GM21737 (cell line): ENCODE measurements around the gene YAP1.
A peak's percentile ranks its signal among the peaks of the same experiment; 100 is the strongest.
"Not testable (repeated sequence)": the region's sequence is repeated elsewhere in the genome, so short reads cannot be mapped to it uniquely, and the experiment has no call there.

Experiments
- ATAC-seq: cut with Tn5 transposase; IDR thresholded peaks from one replicate; pipeline ENCODE4 v1.9.1; 2021; ENCODE audit warnings: mild to moderate bottlenecking, moderate library complexity; ENCODE audit not compliant: unreplicated experiment

Gene YAP1

GRCh38 chr11:102237096-102237735 lies 127.0 kb downstream of the YAP1 start:
- ATAC-seq: no peak

DNA sequence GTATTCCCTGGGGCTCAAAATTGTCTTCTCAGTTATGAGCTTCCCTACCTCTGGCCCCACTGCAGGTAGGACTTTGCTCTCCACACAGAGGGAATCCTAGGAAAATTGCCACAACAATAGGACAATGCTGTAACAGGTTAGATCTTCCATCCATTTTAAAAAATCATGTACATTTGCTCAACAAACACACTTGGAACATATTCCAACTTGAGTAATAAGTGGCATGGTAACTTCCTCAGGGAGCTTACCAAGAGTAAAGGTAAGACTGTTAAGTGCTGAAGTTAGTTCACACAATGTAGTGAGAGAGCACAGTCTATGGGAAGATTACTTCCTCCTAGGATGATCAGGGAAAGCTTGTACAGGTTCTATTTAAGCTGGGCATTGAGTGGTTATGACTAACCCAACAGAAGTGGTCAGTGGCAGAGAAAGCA lies 128.2 kb downstream of the YAP1 start:
- ATAC-seq: no peak

DNA sequence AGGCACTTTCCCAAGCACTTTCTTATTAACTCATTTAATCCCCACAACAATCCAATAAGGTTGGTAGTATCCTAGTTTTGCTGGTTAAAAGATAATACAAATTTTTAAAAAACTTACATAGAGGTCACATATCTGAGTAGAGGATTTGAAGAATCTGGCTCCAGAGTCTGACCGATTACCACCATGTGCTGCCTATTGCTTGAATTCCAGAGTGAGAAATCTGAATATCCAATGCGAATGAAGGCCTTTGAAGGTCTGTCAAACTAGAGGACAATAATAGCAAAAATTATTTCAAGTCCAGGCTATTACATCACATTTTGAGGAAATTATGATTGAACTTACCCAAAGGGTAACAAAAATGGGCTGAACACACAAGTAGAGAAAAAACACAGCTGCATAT lies 129.2 kb downstream of the YAP1 start:
- no peak for ATAC-seq

DNA sequence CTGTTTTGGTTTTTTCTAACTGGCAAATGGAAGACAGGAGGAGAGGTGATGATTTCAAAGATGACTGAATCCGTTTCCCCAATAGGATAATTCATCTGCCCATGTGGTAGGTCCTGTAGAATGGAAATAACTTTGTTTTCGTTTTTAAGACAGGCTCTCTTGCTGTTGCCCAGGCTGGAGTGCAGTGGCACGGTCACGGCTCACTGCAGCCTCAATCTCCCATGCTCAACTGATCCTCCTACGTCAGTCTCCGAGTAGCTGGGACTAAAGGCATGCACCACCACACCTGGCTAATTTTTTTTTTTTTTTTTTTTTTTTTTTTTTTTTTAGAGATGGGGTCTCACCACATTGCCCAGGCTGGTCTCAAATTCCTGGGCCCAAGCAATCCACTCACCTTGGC lies 129.7 kb downstream of the YAP1 start:
- no peak for ATAC-seq

DNA sequence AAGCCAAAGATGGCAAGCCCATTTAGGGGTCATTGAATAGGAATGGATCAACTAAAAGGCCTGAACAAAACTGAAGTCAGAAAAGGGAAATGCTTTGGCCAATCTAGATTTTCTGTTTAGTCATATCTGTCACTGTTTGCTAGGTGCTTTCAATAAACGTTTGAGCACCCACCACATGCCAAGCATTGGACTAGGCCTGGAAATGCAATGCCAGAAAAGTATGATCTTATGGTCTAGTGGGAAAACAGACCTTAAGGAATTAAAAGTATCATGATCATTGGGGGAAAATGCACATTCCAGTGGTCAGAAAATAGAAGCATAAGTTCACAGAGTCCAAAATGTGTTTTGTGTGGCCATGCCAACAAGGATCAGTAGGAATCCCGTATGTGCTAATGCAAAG lies 130.3 kb downstream of the YAP1 start:
- ATAC-seq: no peak

DNA sequence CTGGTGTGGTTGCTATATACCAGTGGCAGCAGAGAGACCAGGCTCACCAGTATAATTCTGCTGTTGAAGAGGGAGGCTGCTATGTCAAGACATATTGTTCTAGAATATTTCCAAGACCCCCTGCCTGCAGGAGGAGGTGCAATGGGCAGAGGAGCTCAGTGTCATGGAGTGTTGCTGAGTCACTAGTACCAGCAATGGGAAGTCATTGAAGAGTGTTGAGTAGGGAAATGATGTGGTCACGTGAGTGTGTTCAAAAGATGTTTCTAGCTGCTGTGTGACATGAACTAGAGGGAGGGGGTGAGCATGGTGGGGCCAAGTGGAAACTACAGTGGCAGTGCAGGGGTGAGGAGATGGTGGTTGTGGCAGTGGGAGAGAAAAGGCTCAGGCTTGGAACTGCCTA lies 130.8 kb downstream of the YAP1 start:
- ATAC-seq: no peak

- ATAC-seq: no peak
Measured at GRCh38 chr11:102243399-102243884, 133.2 kb downstream of the YAP1 start.

GRCh38 chr11:102244681-102245409 lies 134.6 kb downstream of the YAP1 start:
- no peak for ATAC-seq

DNA sequence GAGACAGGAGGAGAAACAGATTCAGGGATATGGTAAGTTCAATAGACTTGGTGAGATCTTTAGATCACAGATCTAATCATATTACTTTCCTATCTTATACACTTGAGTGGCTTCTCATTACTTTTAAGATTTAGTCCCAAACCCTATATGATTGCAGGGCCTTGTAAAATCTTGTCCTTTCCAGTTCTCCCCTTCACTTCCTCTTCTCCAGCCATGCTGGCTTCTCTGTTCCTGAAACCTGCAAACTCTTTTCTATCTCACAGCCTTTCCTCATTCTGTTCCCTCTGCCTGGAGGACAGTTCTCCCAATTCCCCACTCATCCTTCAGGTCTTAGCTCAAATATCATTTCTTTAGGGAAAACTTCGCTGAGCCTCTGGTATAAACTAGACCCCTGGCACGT lies 141.2 kb downstream of the YAP1 start:
- ATAC-seq: no peak

DNA sequence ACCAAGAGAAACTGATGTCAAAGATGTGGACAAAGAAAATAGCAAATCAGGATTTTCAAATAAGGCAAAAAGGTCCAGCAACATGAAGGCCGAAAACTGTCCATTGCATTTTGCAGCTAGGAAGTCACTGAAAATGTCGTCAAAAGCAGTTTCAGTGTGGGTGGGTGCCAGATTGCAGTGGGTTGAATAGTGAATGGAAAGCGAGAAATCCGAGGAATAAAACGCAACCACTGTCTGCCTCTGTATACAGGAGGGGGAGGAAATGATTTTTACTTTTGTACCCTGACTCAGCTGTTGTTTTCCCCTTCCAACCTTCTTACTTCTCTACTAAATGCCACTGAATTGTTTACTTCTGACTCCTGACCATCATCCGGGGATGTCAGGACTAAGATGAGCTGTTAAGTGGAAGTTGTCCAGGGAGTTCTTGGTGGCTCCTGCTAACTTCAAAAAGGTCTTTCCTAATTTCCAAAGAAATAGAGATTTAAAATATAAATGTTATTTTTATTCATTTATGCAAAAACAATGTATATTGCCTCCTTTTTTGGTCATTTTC lies 142.2 kb downstream of the YAP1 start:
- no peak for ATAC-seq

GRCh38 chr11:102253020-102253715 lies 142.9 kb downstream of the YAP1 start:
- no peak for ATAC-seq

- ATAC-seq: no peak
Measured at GRCh38 chr11:102254047-102254446, 143.8 kb downstream of the YAP1 start.

- ATAC-seq: no peak
Measured at GRCh38 chr11:102256251-102256650, 146.0 kb downstream of the YAP1 start.

GRCh38 chr11:102260241-102260640 lies 150.0 kb downstream of the YAP1 start:
- no peak for ATAC-seq

- no peak for ATAC-seq
Measured at GRCh38 chr11:102263379-102264003, 153.2 kb downstream of the YAP1 start.

- ATAC-seq: not testable (repeated sequence)
Measured at GRCh38 chr11:102264704-102265103, 154.5 kb downstream of the YAP1 start.

DNA sequence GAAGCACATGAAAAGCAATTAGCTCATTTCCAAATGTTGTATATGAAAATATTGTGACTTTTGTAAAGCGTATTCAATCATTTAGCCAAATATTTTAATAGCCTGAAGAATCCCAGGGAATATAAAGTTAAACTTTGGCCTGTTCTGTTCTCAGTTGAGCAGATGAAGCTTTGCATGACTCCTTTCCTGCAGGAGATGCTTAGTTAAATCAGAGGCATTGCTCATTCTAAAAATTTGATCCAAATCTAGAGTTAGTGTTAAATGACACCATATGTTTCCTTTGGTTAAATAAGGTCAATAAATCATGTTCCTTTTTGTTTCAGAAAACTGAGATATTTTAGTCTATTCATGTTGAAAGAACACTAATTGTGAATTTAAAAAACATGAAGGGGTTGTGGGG lies 155.9 kb downstream of the YAP1 start:
- ATAC-seq: no peak

DNA sequence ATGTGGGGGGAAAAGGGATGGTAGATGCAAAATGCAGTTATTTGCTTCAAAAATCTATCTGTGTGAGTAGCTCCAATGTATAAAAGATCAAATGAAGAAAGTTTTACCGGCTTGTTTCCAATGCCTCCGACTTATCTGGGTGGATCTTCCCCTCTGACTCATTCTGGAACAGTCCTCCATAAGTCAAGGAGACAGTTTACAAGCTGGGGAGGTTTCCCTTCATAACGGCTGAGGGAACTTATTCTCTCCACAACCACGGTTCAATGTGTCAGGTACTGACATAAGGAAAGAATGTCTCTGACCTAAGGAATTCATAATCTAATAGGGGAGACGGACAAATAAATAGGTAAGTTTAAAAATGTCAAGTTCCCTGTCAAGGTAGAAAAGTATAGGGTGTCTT lies 157.4 kb downstream of the YAP1 start:
- no peak for ATAC-seq

GRCh38 chr11:102268083-102268984 lies 158.1 kb downstream of the YAP1 start:
- ATAC-seq: peak; percentile 98

GRCh38 chr11:102268985-102269470 lies 158.8 kb downstream of the YAP1 start:
- no peak for ATAC-seq
